ENCODE measurements around the gene GZMM. TPM values are rescaled to one million over a fixed set of nuclear protein-coding genes. Genes with fewer than 3 reads are reported as not detected.
A peak's percentile ranks its signal among the peaks of the same experiment; 100 is the strongest.

Gene GZMM
- not detected in 2 replicates for total RNA-seq
- not detected in 2 replicates for polyA plus RNA-seq

GRCh38 chr19:543910-544608 is at the start of gene GZMM:
TSS of gene GZMM (plus strand) at chr19:544053. CDS start at chr19:544072, 19 bp downstream.
- H3K36me3 ChIP-seq (replicated peaks; ENCODE audit: insufficient read depth, low read depth): no peaks in the 10 kb centered on the region
- H3K27ac ChIP-seq: no peak within 1 kb of the TSS
- no peak within 1 kb of the TSS for H3K4me2 ChIP-seq
- no peaks in the 10 kb centered on the region for H3K9me3 ChIP-seq (ENCODE audit: low read depth)
- H3K4me1 ChIP-seq (ENCODE audit: insufficient read depth): no peaks in the 10 kb centered on the region
- H2AFZ ChIP-seq: no peak within 1 kb of the TSS
- H3K4me3 ChIP-seq: no peak within 1 kb of the TSS
- H4K20me1 ChIP-seq (ENCODE audit: insufficient read depth, poor library complexity, severe bottlenecking): peaks cover 5% of the 10 kb centered on the region
- TF ChIP-seq EZH2 (IDR thresholded peaks at IDR 0.05; ENCODE audit: borderline replicate concordance): no peak
- WGBS (ENCODE audit: low lambda C conversion rate, missing lambda C conversion rate): 87% methylated on average over 30 of the region's 31 CpGs
- H3K9me2 ChIP-seq (replicated peaks; ENCODE audit: insufficient read depth): no peaks in the 10 kb centered on the region
- H3K79me2 ChIP-seq: no peaks in the 10 kb centered on the region
- no peak for DNase-seq (ENCODE audit: low spot score)
- H3K27me3 ChIP-seq: no peaks in the 10 kb centered on the region

- no peak for TF ChIP-seq CTCF (IDR thresholded peaks at IDR 0.05; ENCODE audit: poor library complexity)
- TF ChIP-seq EZH2 (IDR thresholded peaks at IDR 0.05; ENCODE audit: borderline replicate concordance): no peak
- TF ChIP-seq EZH2phosphoT487 (IDR thresholded peaks at IDR 0.05; ENCODE audit: low read depth, severe bottlenecking, unreplicated experiment): no peak
- H3K36me3 ChIP-seq (replicated peaks; ENCODE audit: insufficient read depth, low read depth): no peaks in the 10 kb centered on the region
- H4K20me1 ChIP-seq (ENCODE audit: insufficient read depth, poor library complexity, severe bottlenecking): no peaks in the 10 kb centered on the region
- H3K27me3 ChIP-seq: peaks cover 20% of the 10 kb centered on the region
- no peak overlapping the region for H2AFZ ChIP-seq
- no peaks in the 10 kb centered on the region for H3K79me2 ChIP-seq
- H3K27ac ChIP-seq: no peak overlapping the region
- no peaks in the 10 kb centered on the region for H3K9me2 ChIP-seq (replicated peaks; ENCODE audit: insufficient read depth)
- no peak overlapping the region for H3K4me2 ChIP-seq
- no peaks in the 10 kb centered on the region for H3K9me3 ChIP-seq (ENCODE audit: low read depth)
- peak; percentile 4 for DNase-seq (ENCODE audit: low spot score)
- H3K4me3 ChIP-seq: no peak overlapping the region
- peaks cover 6% of the 10 kb centered on the region for H3K4me1 ChIP-seq (ENCODE audit: insufficient read depth)
- 63% methylated on average over 17 of the region's 22 CpGs for WGBS (ENCODE audit: low lambda C conversion rate, missing lambda C conversion rate)
Observed at GRCh38 chr19:494171-495080, 49.4 kb upstream of the GZMM start.

DNA sequence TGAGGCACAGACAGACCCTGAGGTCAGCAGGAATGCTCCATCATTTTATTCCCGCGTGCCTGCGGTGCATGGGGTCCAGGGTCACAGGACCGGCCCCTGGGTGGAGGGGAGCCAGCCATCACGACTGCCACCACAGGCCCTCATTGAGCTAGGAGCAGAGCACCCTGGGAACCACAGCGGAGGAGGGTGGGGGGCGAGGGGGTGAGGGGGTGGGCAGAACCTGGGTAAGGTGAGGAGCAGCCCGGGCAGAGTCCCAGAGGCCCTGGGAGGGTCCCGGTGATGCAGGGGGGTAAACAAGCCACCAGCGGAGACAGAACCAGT is 48.8 kb upstream of the GZMM start:
- Histone ChIP-seq H3K79me2 (no peaks in the 10 kb centered on the region), H3K9me2 (replicated peaks; ENCODE audit: insufficient read depth) (no peaks in the 10 kb centered on the region), H2AFZ (no peak overlapping the region), H3K4me2 (no peak overlapping the region), H3K27me3 (peaks cover 22% of the 10 kb centered on the region), H3K9me3 (ENCODE audit: low read depth) (no peaks in the 10 kb centered on the region), H3K36me3 (replicated peaks; ENCODE audit: insufficient read depth, low read depth) (no peaks in the 10 kb centered on the region), H3K4me3 (no peak overlapping the region), H3K4me1 (ENCODE audit: insufficient read depth) (peaks cover under 1% of the 10 kb centered on the region), H4K20me1 (ENCODE audit: insufficient read depth, poor library complexity, severe bottlenecking) (no peaks in the 10 kb centered on the region), H3K27ac (no peak overlapping the region)
- DNase-seq (ENCODE audit: low spot score): no peak
- 73% methylated on average over 8 of the region's 10 CpGs for WGBS (ENCODE audit: low lambda C conversion rate, missing lambda C conversion rate)
- no peak for TF ChIP-seq CTCF (IDR thresholded peaks at IDR 0.05; ENCODE audit: poor library complexity)
- TF ChIP-seq EZH2 (IDR thresholded peaks at IDR 0.05; ENCODE audit: borderline replicate concordance): no peak
- TF ChIP-seq EZH2phosphoT487 (IDR thresholded peaks at IDR 0.05; ENCODE audit: low read depth, severe bottlenecking, unreplicated experiment): no peak
